ENCODE results near the gene SGK1.

The SGK1 gene

DNA sequence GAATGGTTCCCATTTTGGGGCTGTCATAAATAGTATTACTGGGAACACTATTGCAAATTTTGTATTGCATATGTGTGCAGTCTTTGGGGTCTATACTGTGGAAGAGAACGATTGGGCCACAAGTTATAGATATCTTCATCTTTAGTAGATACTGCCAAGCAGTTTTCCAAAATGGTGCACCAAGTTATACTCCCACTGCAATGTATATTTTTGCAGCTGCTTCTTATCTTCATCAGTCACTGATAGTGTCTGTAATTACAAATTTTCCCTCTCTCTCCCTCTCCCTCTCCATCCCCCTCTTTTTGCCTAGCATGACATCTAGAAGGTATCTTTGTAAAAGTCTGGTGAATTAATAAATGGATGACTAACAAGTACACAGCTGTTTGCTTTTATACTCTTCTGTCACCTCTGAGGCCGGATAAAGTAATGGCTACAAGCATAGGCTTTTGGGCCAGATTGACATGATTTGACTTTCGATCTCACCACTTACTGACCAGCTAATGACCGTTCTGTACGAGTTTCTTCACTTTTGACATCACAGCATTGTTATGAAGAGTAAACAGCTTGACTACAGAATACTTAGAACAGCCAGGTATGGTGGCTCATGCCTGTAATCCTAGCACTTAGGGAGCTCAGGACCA lies 152.2 kb downstream of the SGK1 start:
- FAIRE-seq = no peak
- TF ChIP-seq, protein P1, sequence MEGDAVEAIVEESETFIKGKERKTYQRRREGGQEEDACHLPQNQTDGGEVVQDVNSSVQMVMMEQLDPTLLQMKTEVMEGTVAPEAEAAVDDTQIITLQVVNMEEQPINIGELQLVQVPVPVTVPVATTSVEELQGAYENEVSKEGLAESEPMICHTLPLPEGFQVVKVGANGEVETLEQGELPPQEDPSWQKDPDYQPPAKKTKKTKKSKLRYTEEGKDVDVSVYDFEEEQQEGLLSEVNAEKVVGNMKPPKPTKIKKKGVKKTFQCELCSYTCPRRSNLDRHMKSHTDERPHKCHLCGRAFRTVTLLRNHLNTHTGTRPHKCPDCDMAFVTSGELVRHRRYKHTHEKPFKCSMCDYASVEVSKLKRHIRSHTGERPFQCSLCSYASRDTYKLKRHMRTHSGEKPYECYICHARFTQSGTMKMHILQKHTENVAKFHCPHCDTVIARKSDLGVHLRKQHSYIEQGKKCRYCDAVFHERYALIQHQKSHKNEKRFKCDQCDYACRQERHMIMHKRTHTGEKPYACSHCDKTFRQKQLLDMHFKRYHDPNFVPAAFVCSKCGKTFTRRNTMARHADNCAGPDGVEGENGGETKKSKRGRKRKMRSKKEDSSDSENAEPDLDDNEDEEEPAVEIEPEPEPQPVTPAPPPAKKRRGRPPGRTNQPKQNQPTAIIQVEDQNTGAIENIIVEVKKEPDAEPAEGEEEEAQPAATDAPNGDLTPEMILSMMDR (IDR thresholded peaks at IDR 0.05; ENCODE audit: insufficient read depth, missing control alignments) = no peak
- DNase-seq (ENCODE audit: insufficient read length, low spot score) = no peak

DNA sequence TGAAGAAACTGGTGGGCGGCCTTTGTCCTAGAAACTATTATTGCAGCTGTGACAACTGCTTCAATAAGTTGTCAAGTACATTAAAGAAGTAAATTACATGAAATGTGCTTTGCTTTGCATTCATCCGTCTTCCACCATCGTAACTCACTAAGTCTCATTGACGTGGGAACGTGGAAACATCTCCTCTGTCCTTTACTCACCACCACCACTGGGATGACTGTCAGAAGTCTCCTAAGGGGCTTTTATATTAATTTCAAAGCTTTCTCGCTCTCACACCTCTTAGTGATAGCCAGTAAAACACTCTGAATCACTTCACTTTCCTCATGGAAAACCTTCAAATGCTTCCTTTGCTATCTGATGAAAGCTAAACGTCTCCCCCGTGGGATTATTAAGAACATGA lies 153.6 kb downstream of the SGK1 start:
- TF ChIP-seq, protein P1 (IDR thresholded peaks at IDR 0.05; ENCODE audit: insufficient read depth, missing control alignments) = no peak
- DNase-seq (ENCODE audit: insufficient read length, low spot score) (no peak), FAIRE-seq (no peak)

DNA sequence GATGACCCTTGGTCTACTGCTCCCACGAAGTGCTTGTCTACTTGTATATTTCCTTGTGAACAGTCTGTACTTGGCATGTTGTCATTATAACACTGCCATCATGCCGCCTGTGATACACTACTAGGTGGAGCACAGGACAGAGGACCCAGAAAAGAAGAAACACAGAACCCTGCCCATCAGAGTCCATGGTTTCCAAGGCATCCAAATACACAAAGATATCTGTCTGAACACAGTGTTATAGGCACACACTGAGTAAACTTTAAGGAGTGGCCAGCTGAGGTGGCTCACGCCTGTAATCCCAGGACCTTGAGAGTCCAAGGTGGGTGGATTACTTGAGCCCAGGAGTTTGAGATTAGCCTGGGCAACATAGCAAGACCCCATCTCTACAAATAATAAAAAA lies 155.0 kb downstream of the SGK1 start:
- FAIRE-seq (no peak), DNase-seq (ENCODE audit: insufficient read length, low spot score) (no peak)
- TF ChIP-seq, protein P1 (IDR thresholded peaks at IDR 0.05; ENCODE audit: insufficient read depth, missing control alignments) = no peak

DNA sequence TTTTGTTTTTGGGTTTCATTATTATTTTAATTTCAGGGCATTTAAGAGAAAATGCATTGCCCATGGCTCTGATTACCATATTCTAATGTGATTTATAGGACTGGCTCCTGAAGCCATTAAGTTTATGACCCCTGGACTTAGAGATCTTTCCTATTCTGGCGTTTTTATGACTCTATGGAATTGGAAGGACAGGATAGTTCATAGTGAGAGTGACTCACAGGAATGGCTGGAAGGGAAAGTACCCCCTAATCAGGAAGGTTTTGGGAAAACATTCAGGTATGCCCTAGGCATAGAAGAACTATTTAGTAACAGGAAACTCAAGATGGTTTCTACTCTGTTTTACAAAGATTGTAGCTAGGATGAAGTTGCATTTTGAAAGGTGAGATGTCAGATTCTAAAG lies 156.9 kb downstream of the SGK1 start:
- no peak for FAIRE-seq
- no peak for DNase-seq (ENCODE audit: insufficient read length, low spot score)
- TF ChIP-seq, protein P1 (IDR thresholded peaks at IDR 0.05; ENCODE audit: insufficient read depth, missing control alignments) = no peak

DNA sequence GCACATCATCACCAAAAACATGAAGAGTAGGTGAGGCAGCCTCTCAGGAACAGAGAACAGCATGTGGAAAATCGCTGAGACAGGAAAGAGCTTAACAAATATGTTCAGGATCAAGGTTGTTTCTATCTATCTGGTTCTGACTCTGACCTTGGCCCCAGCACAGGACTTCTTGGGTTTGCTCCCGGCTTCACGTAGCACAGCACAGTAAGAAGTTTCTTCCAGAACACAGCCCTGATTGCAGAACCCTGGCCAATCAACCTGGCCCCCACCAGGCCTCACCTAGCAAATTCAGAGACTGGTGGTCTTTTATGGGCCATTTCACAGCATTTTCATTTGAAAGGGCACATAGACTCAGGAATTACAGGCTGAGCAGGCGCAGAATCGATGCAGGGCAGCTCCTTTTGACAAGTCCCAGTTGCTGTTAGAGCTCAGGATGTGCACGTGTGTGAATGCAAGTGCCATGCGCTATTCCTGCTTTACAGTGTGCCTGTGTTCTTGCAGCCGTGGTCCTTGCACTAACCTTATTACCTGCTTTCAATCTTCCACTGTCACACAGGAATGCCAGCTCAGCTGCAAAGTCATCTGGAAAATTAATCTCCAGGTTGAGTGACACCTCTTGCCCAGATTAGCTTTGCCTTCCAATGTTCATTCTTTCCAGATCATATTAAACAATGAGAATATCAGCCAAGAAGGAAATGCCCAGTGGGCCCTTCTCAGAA lies 165.0 kb downstream of the SGK1 start:
- DNase-seq (ENCODE audit: insufficient read length, low spot score) (no peak), FAIRE-seq (no peak)
- TF ChIP-seq, protein P1 (IDR thresholded peaks at IDR 0.05; ENCODE audit: insufficient read depth, missing control alignments) = no peak

DNA sequence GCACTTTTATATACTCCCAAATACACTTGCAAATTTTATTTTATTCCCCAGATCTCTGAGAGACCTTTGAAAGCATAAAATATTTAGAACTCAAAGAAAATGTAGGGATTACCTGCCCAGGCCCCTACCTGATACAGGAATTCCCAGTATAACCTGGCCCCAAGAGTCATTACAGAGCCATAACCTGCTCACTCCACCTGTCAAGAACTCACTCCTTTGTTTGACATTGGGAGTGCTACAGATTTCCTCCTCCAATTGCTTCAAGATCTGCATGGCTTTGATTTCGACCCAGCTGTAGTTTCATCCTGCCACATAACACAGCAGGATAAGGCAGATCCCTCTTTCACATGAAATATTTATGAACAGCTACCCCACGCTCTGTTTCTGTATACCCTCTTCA lies 169.3 kb downstream of the SGK1 start:
- FAIRE-seq = no peak
- DNase-seq (ENCODE audit: insufficient read length, low spot score) = no peak
- TF ChIP-seq, protein P1 (IDR thresholded peaks at IDR 0.05; ENCODE audit: insufficient read depth, missing control alignments) = no peak

DNA sequence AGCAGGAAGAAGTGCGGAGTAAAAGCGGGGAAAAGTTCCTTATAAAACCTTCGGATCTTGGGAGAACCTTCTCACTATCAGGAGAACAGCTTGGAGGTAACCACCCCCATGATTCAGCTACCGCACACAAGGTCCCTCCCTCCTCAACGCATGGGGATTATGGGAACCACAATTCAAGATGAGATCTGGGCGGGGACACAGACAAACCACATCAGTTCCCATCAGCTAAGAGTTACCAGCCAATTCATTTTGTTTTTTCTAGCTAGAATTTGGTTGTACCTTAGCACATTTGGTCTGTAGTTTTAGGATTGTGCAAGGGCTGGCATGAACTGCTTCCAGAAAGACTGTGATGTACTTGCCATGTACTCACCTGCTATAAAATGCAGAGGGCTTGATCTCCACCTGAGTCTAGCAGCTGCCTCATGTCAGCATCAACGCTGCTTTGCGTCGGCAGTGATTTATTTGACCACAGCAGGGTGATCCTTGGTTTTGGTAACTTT lies 170.8 kb downstream of the SGK1 start:
- DNase-seq (ENCODE audit: insufficient read length, low spot score) (no peak), FAIRE-seq (no peak)
- TF ChIP-seq, protein P1 (IDR thresholded peaks at IDR 0.05; ENCODE audit: insufficient read depth, missing control alignments) = no peak
